ENCODE measurements around the gene NELFE. TPM values are rescaled to one million over a fixed set of nuclear protein-coding genes. Genes with fewer than 3 reads are reported as not detected.
A peak's percentile ranks its signal among the peaks of the same experiment; 100 is the strongest.
"Not testable (repeated sequence)": the region's sequence is repeated elsewhere in the genome, so short reads cannot be mapped to it uniquely, and the experiment has no call there.

Gene NELFE
- total and polyA plus RNA-seq, 4 donors: 37.8 to 78.3 (median 74.4) TPM

DNA sequence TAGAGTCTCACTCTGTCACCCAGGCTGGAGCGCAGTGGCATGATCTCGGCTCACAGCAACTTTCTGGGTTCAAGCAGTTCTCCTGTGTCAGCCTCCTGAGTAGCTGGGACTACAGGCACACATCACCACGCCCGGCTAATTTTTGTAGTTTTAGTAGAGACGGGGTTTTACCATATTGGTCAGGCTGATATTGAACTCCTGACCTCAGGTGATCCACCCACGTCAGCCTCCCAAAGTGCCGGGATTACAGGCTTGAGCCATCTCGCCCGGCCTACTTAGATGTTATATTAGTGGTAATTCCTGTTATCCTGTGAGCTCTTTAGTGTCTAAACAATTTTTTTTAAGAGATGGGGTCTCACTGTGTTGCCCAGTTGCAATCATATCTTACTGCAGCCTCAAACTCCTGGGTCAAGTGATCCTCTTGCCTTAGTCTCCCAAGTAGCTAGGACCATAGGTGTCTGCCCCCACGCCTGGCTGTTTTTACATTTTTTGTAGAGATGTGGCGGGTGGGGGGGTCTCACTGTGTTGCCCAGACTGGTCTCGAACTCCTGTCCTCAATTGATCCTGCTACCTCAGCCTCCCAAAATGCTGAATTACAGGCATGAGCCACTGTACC, 19.2 kb upstream of the NELFE start:
- H3K4me3 ChIP-seq (ENCODE audit: low read depth, low read length): no peak overlapping the region
- H3K27me3 ChIP-seq (ENCODE audit: control insufficient read depth, insufficient read depth, low read length): no peaks in the 10 kb centered on the region
- H3K9me3 ChIP-seq (ENCODE audit: control insufficient read depth, insufficient read depth, low read length): no peaks in the 10 kb centered on the region
- H3K4me1 ChIP-seq (ENCODE audit: control insufficient read depth, insufficient read depth, low read length): peaks cover 2% of the 10 kb centered on the region
- WGBS (ENCODE audit: insufficient coverage): 94% methylated on average over 5 of the region's 12 CpGs
- H3K36me3 ChIP-seq (ENCODE audit: control insufficient read depth, insufficient read depth, low read length): peaks cover 30% of the 10 kb centered on the region
- DNase-seq (ENCODE audit: low read depth in 4 of 6, low spot score in 6 of 6): no peak
- no peak overlapping the region for H3K27ac ChIP-seq (ENCODE audit: low read depth, low read length)

- peaks cover 30% of the 10 kb centered on the region for H3K36me3 ChIP-seq (ENCODE audit: control insufficient read depth, insufficient read depth, low read length)
- DNase-seq (ENCODE audit: low read depth in 4 of 6, low spot score in 6 of 6); H3K27ac ChIP-seq (ENCODE audit: low read depth, low read length); H3K27me3 ChIP-seq (ENCODE audit: control insufficient read depth, insufficient read depth, low read length); H3K4me3 ChIP-seq (ENCODE audit: low read depth, low read length); H3K9me3 ChIP-seq (ENCODE audit: control insufficient read depth, insufficient read depth, low read length): not testable (repeated sequence)
- WGBS (ENCODE audit: insufficient coverage): 100% methylated on average over 4 of the region's 30 CpGs
- H3K4me1 ChIP-seq (ENCODE audit: control insufficient read depth, insufficient read depth, low read length): peaks cover 15% of the 10 kb centered on the region
Measured at GRCh38 chr6:31976065-31976464, 17.3 kb upstream of the NELFE start.

DNA sequence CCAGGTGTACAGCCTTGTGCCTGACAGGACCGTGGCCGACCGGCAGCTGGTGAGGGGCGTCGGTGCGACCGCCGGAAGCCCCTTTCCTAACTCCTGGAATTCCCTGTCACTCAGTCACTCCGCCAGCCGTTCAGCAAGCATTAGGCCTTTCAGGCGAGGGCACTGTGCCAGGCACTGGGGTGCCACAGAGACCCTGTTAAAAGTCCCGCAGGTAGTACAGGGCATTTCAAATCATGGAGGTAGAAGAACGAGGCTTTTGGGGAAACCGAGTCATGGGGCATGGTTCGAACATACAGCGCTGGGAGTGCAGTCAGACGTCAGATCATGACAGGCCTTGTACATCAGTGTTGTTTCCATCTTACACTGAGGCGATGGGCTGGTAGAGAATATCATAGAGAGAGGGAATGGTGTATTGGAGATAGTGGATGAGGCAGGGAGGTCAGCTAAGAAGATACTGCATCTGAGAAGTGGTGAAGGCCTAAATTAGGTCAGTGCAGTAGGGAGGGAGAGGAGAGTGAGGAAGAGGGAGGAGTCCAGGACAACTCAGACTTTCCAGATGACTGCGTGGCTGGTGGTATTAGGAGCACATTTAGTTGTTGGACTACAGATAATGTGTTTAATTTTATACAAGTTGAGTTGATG, 14.1 kb upstream of the NELFE start:
- Histone ChIP-seq H3K36me3 (ENCODE audit: control insufficient read depth, insufficient read depth, low read length) (peaks cover 47% of the 10 kb centered on the region), H3K27ac (ENCODE audit: low read depth, low read length) (peak overlapping the region; percentile 99), H3K4me1 (ENCODE audit: control insufficient read depth, insufficient read depth, low read length) (peaks cover 30% of the 10 kb centered on the region), H3K4me3 (ENCODE audit: low read depth, low read length) (peak overlapping the region; percentile 99), H3K9me3 (ENCODE audit: control insufficient read depth, insufficient read depth, low read length) (no peaks in the 10 kb centered on the region), H3K27me3 (ENCODE audit: control insufficient read depth, insufficient read depth, low read length) (no peaks in the 10 kb centered on the region)
- 8% methylated on average over 19 of the region's 19 CpGs for WGBS (ENCODE audit: insufficient coverage)
- DNase-seq (ENCODE audit: low read depth in 4 of 6, low spot score in 6 of 6): no peak

GRCh38 chr6:31971993-31972708, 13.4 kb upstream of the NELFE start, which contains the start of gene DXO:
DXO (minus strand) TSS chr6:31972138; CDS start chr6:31971675, 463 bp downstream.
- DNase-seq (ENCODE audit: low read depth in 4 of 6, low spot score in 6 of 6): peak; percentile 93 to 99 (median 98)
- H3K27me3 ChIP-seq (ENCODE audit: control insufficient read depth, insufficient read depth, low read length): no peaks in the 10 kb centered on the region
- H3K36me3 ChIP-seq (ENCODE audit: control insufficient read depth, insufficient read depth, low read length): peaks cover 51% of the 10 kb centered on the region
- H3K9me3 ChIP-seq (ENCODE audit: control insufficient read depth, insufficient read depth, low read length): no peaks in the 10 kb centered on the region
- peak within 1 kb of the TSS; percentile 99 for H3K27ac ChIP-seq (ENCODE audit: low read depth, low read length)
- H3K4me3 ChIP-seq (ENCODE audit: low read depth, low read length): peak within 1 kb of the TSS; percentile 99
- whole genome bisulfite sequencing (ENCODE audit: insufficient coverage): 0% methylated on average over 62 of the region's 62 CpGs
- peaks cover 30% of the 10 kb centered on the region for H3K4me1 ChIP-seq (ENCODE audit: control insufficient read depth, insufficient read depth, low read length)

DNA sequence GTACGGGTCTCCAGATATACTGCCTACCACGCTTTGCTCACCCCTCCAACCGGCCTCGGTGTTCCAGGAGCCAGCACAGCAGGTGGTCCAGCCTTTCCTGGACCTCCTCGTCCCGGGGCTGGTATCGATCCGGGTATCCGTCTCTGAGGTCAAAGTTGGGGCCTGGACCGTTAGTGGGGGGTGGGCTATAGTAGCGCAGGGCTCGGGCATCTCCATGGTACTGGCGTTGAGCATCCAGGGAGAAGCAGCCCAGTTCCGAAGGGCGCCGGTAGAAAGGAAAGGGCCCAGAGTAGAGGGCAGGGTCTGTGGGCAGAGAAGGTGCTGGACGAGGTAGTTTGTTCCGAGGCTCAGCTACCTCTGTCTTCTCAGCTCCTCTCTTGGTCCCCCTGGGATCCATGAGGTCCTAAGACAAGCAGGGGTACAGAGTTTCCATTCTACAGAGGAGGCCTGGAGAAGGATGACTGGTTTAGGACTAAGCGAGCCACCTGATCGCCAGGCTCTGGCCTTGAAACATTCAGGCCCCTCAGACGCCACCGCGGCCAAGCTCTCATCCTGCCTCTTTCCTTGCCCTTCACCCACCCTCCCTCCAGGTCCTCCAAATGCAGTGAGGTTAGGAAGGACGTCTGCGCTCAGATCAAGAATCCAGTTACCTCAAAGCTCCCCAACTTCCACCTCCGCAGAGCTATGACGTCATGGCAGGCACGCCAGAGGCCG, 12.7 kb upstream of the NELFE start:
- no peaks in the 10 kb centered on the region for H3K27me3 ChIP-seq (ENCODE audit: control insufficient read depth, insufficient read depth, low read length)
- H3K36me3 ChIP-seq (ENCODE audit: control insufficient read depth, insufficient read depth, low read length): peaks cover 55% of the 10 kb centered on the region
- no peaks in the 10 kb centered on the region for H3K9me3 ChIP-seq (ENCODE audit: control insufficient read depth, insufficient read depth, low read length)
- WGBS (ENCODE audit: insufficient coverage): 26% methylated on average over 25 of the region's 29 CpGs
- peak in 1 of 6 donors; percentile 21 for DNase-seq (ENCODE audit: low read depth in 4 of 6, low spot score in 6 of 6)
- peak overlapping the region; percentile 99 for H3K4me3 ChIP-seq (ENCODE audit: low read depth, low read length)
- peak overlapping the region; percentile 99 for H3K27ac ChIP-seq (ENCODE audit: low read depth, low read length)
- peaks cover 30% of the 10 kb centered on the region for H3K4me1 ChIP-seq (ENCODE audit: control insufficient read depth, insufficient read depth, low read length)

GRCh38 chr6:31970604-31971271, 12.0 kb upstream of the NELFE start:
- Histone ChIP-seq H3K27ac (ENCODE audit: low read depth, low read length) (peak overlapping the region; percentile 99), H3K4me1 (ENCODE audit: control insufficient read depth, insufficient read depth, low read length) (peaks cover 30% of the 10 kb centered on the region), H3K4me3 (ENCODE audit: low read depth, low read length) (peak overlapping the region; percentile 99), H3K9me3 (ENCODE audit: control insufficient read depth, insufficient read depth, low read length) (no peaks in the 10 kb centered on the region), H3K36me3 (ENCODE audit: control insufficient read depth, insufficient read depth, low read length) (peaks cover 57% of the 10 kb centered on the region), H3K27me3 (ENCODE audit: control insufficient read depth, insufficient read depth, low read length) (no peaks in the 10 kb centered on the region)
- no peak for DNase-seq (ENCODE audit: low read depth in 4 of 6, low spot score in 6 of 6)
- WGBS (ENCODE audit: insufficient coverage): 86% methylated on average over 14 of the region's 18 CpGs

GRCh38 chr6:31969712-31970603, 11.2 kb upstream of the NELFE start:
- DNase-seq (ENCODE audit: low read depth in 4 of 6, low spot score in 6 of 6): no peak
- no peaks in the 10 kb centered on the region for H3K27me3 ChIP-seq (ENCODE audit: control insufficient read depth, insufficient read depth, low read length)
- peaks cover 30% of the 10 kb centered on the region for H3K4me1 ChIP-seq (ENCODE audit: control insufficient read depth, insufficient read depth, low read length)
- no peaks in the 10 kb centered on the region for H3K9me3 ChIP-seq (ENCODE audit: control insufficient read depth, insufficient read depth, low read length)
- 87% methylated on average over 10 of the region's 17 CpGs for WGBS (ENCODE audit: insufficient coverage)
- no peak overlapping the region for H3K27ac ChIP-seq (ENCODE audit: low read depth, low read length)
- H3K4me3 ChIP-seq (ENCODE audit: low read depth, low read length): no peak overlapping the region
- peaks cover 65% of the 10 kb centered on the region for H3K36me3 ChIP-seq (ENCODE audit: control insufficient read depth, insufficient read depth, low read length)

- WGBS (ENCODE audit: insufficient coverage): 86% methylated on average over 14 of the region's 23 CpGs
- Histone ChIP-seq H3K4me3 (ENCODE audit: low read depth, low read length) (no peak overlapping the region), H3K27me3 (ENCODE audit: control insufficient read depth, insufficient read depth, low read length) (no peaks in the 10 kb centered on the region), H3K4me1 (ENCODE audit: control insufficient read depth, insufficient read depth, low read length) (peaks cover 30% of the 10 kb centered on the region), H3K36me3 (ENCODE audit: control insufficient read depth, insufficient read depth, low read length) (peaks cover 69% of the 10 kb centered on the region), H3K27ac (ENCODE audit: low read depth, low read length) (no peak overlapping the region), H3K9me3 (ENCODE audit: control insufficient read depth, insufficient read depth, low read length) (no peaks in the 10 kb centered on the region)
- DNase-seq (ENCODE audit: low read depth in 4 of 6, low spot score in 6 of 6): no peak
Measured at GRCh38 chr6:31968791-31969711, 10.3 kb upstream of the NELFE start.

Data from spinal cord (tissue), 10 donors.